NCI-H2029 (cell line): ENCODE results near the gene ADGRA1.
"Not testable (repeated sequence)": the region's sequence is repeated elsewhere in the genome, so short reads cannot be mapped to it uniquely, and the experiment has no call there.

Experiments used
- DNase-seq: peaks from one replicate; lab custom pipeline; 2025; lab: John Stamatoyannopoulos, UW

ADGRA1 gene

DNA sequence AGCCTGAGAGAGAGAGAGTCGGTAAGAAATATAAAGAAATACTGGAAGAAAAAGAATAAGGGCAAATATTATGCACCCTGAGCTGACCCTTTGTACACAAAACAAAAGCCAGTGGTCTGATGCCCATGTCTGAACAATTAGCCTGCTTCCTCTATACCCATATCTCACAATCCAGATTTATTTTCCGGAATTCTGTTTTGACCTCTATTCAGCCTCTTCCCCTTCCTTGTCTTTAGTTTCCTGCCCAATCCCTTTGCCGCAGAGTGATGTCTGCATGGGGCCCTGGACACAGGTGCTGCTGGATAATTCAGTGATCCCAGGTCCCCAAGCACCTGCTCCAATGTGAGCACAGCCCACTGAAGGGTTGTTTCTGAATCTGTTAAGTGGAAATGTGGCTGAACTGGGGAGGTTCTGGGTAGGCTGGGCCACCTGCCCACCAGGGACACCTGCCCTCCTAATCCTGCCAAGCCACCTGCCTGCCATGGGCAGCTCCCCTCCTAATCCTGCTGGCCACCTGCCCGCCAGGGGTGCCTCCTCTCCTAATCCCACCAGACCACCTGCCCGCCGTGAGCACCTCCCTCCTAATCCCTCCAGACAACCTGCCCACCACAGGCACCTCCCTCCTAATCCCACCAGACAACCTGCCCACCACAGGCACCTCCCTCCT is 23.0 kb downstream of the ADGRA1 start:
- DNase-seq: no peak

DNA sequence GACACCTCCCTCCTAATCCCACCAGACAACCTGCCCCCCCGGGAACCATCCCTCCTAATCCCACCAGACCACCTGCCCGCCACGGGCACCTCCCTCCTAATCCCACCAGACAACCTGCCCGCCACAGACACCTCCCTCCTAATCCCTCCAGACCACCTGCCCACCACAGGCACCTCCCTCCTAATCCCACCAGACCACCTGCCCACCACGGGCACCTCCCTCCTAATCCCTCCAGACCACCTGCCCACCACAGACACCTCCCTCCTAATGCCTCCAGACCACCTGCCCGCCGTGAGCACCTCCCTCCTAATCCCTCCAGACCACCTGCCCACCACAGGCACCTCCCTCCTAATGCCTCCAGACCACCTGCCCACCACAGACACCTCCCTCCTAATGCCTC is 23.9 kb downstream of the ADGRA1 start:
- not testable (repeated sequence) for DNase-seq

DNA sequence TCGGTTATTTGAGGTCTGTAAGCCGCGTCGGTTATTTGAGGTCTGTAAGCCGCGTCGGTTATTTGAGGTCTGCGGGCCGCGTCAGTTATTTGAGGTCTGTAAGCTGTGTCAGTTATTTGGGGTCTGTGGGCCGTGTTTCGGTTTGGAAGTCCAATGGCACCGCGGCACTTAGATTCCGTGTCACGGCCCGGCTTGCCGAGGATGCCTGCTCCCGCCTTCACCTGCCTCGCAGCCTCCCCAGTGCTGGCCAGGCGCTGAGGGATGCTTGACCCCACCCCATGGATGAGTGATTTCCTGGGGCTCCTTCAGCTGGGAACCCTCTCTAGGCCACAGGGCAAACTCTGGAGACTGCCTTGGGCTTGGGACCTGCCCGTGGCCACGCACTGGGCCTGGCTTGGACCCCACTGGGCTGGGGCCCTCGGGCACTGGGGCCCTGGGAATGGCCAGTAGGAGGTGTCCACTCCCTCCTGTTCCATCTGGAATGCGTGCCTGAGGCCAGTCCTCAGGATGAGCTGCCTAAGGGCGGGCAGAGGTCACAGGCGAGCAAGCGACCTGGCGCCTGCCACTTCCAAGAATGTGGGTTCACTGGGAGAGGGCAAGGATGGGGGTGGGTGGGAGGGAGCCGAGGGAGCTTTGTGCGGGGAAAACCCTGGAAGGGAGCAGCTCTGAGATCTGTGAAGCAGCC is 25.6 kb downstream of the ADGRA1 start:
- no peak for DNase-seq

GRCh38 chr10:133113847-133114246 is 26.1 kb downstream of the ADGRA1 start:
- no peak for DNase-seq

DNA sequence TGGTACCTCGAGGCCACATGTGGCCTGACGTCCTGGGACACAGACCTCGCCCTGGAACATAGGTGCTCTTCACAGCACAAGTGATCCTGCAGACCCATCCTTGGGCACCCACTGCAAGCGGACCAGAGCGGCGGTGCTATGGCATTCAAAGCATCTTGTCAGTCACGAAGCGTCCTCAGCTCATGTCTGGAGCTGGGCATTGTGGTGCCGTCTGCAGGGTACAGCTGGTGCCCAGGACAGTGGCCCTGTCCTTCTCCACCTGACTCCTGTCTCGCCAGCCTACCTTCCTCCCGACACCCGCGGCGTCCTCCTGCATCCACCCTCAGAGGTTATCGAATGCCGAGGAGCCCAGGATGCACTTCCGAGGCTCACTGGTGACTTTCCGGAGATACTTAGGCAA is 26.5 kb downstream of the ADGRA1 start:
- no peak for DNase-seq

- no peak for DNase-seq
These were observed 27.2 kb downstream of the ADGRA1 start for GRCh38 chr10:133114726-133115452.

GRCh38 chr10:133115453-133115842 is 27.7 kb downstream of the ADGRA1 start:
- no peak for DNase-seq

DNA sequence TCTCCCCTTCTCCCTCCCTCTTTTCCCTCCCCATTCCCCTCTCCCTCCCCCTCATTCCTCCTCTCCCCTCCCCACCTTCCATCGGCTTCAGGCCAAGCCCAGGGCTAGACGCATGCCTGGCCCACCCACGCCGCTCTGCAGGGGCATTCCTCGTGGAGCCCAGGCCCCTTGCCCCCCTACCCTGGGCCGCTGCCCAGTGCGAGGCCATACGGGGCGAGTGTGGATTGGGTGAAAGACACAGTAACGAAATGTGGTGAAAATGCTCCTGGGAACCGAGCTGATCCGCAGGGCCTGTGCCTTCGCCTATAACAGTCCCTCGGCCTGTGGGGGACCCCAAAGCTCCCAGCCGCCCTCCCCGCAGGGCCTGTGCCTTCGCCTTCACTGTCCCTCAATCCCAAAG is 28.3 kb downstream of the ADGRA1 start:
- no peak for DNase-seq

GRCh38 chr10:133116455-133116854 is 28.7 kb downstream of the ADGRA1 start:
- no peak for DNase-seq

- no peak for DNase-seq
These were observed 29.4 kb downstream of the ADGRA1 start for GRCh38 chr10:133117036-133117687.

DNA sequence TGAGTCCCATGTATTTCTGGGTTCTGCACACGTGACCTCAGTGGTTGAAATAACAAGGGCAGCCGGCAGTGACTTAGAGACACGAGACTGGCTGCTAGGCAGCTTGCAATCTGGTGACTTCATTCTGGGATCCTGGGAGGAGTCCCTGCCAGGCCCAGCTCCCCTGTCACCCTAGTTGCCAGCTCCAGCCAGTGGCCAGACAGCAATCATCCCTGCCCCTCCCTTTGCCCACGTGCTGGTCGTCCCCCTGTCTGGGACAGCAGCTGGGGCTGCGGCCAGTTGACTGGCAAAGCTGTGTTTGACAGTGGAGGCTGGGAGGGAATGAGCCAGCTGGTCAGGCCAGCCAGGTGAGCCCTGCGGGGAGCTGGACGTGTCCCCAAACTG is 30.0 kb downstream of the ADGRA1 start:
- no peak for DNase-seq

DNA sequence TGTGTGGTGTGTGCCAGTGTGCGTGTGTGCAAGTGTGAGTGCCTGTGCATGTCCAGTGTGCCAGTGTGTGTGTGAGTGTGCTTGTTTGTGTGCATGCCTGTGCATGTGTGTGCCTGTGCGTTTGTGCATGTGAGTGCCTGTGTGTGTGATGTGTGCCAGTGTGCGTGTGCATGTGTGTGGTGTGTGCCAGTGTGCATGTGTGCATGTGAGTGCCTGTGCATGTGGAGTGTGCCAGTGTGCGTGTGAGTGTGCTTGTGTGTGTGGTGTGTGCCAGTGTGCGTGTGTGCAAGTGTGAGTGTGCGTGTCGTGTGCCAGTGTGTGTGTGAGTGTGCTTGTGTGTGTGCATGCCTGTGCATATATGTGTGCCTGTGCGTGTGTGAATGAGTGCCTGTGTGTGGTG is 33.8 kb downstream of the ADGRA1 start:
- no peak for DNase-seq

DNA sequence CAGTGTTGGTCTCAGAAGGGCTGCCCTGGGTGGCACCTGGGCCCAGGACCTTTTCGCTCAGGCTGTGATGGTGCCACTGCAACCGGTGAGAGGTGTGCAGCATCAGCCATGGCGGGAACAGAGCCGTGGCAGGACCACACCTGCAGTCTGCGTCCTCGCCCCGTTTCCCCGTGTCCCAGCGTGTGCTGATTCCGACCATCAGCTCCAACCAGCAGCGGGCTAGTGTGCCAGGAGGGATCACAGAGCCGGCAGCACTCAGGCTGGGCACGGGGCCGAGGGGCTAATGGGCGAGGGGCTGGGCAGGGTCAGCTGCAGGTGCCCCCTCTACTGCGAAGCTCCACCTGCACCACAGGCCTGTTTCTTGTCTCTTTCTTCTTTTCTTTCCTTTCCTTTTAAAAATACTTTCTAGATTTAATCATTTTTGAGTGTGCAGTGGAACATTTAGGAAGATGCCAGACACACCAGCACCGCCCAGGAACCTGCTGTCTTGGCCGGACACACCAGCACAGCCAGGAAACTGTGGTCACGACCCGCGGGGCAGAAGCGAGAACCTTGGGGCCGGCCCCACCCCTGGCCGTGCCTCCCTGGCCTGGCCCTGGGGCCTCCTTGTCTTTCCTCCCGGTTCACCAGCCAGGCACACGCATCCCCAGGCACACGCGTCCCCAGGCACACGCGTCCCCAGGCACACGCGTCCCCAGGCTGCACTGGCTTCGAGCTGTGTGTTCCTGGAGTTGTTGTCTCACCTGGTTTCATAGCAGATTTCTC is 34.6 kb downstream of the ADGRA1 start:
- DNase-seq: no peak

DNA sequence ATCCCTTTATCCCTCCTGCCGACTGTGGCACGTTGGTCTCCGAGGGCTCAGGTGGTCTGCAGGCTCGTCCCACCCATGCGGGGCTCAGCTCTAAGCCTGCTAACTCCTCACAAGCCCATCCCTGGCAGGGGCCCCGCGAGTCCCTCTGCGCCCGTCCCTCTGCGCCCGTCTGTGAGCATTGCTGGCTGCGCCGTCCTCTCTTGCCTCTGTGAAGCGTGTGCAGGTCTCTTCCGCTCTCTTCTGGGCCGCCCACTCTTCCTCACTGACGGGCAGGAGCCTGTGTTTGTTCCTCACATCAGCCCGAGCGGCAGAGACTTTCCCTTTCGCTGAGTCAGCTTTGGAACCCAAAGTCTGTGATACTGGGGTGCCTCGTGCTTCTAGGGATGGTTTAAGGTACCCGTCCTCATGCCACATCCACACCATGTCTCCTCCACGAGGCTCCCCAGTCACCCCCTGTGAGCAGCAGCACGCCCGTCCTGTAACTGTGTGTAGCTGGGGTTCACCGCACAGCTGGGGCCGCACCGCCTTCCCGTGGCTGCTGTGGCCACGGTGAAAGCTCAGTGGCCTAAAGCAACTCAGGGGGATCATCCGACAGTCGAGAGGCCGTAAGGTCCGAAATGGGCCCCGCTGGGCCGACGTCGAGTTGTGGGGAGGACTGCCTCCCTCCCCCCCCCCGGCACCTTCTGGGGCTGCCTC is 35.5 kb downstream of the ADGRA1 start:
- DNase-seq: no peak

GRCh38 chr10:133123746-133124356 is 36.1 kb downstream of the ADGRA1 start:
- DNase-seq: no peak

DNA sequence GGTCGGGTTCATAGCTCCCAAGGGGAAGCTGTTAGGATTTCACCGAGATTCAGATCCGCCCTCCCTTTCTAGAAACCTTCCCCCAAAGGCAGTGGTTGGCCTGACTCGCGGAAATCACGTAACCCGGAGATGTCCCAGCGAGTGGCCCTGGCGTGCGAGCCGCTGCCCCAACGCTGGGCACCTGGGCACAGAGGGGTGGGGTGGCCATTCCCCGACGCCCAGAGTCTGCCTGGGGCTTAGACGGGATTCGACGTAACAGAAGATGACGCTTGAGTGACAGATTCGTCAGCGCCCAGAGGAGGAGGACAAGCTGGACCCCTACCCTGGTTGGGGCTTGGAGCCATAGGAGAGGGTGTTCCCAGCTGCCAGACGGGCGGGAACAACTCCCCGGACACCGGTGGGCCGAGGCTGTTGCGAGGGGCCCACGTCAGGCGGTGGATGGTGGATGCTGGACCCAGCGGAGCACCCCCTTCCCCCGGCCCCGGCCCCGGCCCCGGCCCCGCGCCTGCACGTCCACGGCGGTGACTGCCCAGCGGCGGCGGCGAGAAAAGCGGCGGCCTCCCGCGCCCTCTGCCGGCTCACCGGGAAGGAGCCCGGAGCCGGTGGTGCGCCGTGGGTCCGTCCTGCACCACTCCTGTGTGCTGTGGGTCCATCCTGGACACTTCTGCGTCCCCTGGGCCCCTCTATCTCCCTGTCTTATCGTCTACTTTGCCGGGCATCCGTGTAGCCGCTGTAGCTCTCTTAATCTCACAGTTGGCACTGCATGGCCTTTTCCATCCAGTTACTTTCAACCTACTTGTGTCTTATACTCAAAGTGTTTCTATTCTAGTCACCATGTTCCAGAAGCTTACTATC is 36.9 kb downstream of the ADGRA1 start:
- no peak for DNase-seq

GRCh38 chr10:133125901-133126300 is 38.2 kb downstream of the ADGRA1 start:
- no peak for DNase-seq

GRCh38 chr10:133126431-133127290 is 38.9 kb downstream of the ADGRA1 start:
- no peak for DNase-seq
